Measurements from ENCODE around the gene FHIT. TPM values are rescaled to one million over a fixed set of nuclear protein-coding genes. Genes with fewer than 3 reads are reported as not detected.

FHIT gene
- total RNA-seq, 2 donors from 2014 or later: 10.4 to 15.8 TPM

DNA sequence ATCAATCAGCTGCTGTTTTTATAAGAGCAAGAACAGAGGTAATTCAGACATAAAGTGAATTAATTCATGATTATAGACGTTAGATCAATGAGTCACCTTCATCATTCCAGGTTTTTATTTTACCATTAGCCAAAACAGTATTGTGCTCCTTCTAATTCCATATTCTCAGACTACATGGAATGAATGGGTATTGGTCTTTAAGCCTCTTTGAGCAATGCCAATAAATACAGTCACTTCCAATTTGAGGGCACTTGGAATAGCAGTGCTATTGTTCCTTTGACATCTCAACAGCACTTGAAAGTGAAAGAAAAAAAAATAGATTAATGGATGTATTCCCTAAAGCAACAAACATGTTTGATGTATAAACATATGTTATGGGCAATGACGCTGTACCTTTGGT, 1370.5 kb downstream of the FHIT start:
- intact Hi-C loops (cut with DNase I): no loop called here
- Histone ChIP-seq H3K27me3 (no peaks in the 10 kb centered on the region), H3K4me3 (no peak overlapping the region), H3K4me1 (no peaks in the 10 kb centered on the region), H3K9me3 (no peaks in the 10 kb centered on the region), H3K36me3 (replicated peaks in 1 of 2; ENCODE audit: insufficient read depth in 1 of 2, low read depth in 2 of 2) (no peaks in the 10 kb centered on the region), H3K27ac (no peak overlapping the region)
- no peak for TF ChIP-seq CTCF (IDR thresholded peaks at IDR 0.05)
- no peak for TF ChIP-seq POLR2A (IDR thresholded peaks at IDR 0.05)
- 82% methylated on average over 2 of the region's 2 CpGs for WGBS, 2 donors
- DNase-seq (no peak), ATAC-seq (no peak)

DNA sequence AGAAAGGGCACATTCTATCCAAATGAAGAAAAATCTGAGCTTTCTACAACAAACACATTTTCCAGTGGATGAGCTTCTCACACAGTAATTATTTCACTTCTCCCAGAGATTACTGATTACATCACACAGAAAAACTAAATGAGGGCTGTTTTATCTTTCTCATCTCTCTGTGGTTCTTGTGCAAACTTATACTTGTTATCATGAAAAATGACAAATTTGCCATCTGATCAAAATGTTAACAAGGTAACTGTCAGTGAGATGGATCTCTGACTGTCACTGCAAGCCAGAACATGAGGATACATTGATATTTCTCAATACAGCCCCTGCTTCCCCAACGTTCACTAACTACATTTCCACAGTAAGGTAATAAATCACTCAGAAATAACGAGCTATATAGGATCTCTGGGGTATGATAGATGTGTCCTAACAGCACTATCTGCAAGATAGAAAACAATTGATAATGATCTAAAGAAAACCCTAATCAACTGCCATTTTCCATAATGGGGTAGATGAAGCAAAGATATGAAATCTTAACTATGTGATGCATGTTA, 1372.1 kb downstream of the FHIT start:
- DNase-seq: no peak
- WGBS, 2 donors: 36 to 56% methylated on average over 2 of the region's 2 CpGs
- H3K27me3 ChIP-seq: no peaks in the 10 kb centered on the region
- no peaks in the 10 kb centered on the region for H3K4me1 ChIP-seq
- TF ChIP-seq CTCF (IDR thresholded peaks at IDR 0.05) (no peak), POLR2A (IDR thresholded peaks at IDR 0.05) (no peak)
- no peaks in the 10 kb centered on the region for H3K36me3 ChIP-seq (replicated peaks in 1 of 2; ENCODE audit: insufficient read depth in 1 of 2, low read depth in 2 of 2)
- no peak for ATAC-seq
- intact Hi-C loops (cut with DNase I): no loop called here
- H3K27ac ChIP-seq: no peak overlapping the region
- no peaks in the 10 kb centered on the region for H3K9me3 ChIP-seq
- no peak overlapping the region for H3K4me3 ChIP-seq

- no peaks in the 10 kb centered on the region for H3K36me3 ChIP-seq (replicated peaks in 1 of 2; ENCODE audit: insufficient read depth in 1 of 2, low read depth in 2 of 2)
- H3K27ac ChIP-seq: no peak overlapping the region
- ATAC-seq (no peak), DNase-seq (no peak)
- intact Hi-C loops (cut with DNase I): no loop called here
- 67 to 72% methylated on average over 2 of the region's 2 CpGs for WGBS, 2 donors
- H3K4me3 ChIP-seq: no peak overlapping the region
- no peaks in the 10 kb centered on the region for H3K9me3 ChIP-seq
- no peaks in the 10 kb centered on the region for H3K4me1 ChIP-seq
- no peaks in the 10 kb centered on the region for H3K27me3 ChIP-seq
- no peak for TF ChIP-seq CTCF (IDR thresholded peaks at IDR 0.05)
- no peak for TF ChIP-seq POLR2A (IDR thresholded peaks at IDR 0.05)
Measured at GRCh38 chr3:59878038-59878427, 1373.2 kb downstream of the FHIT start.

GRCh38 chr3:59877263-59878037, 1373.8 kb downstream of the FHIT start:
- Histone ChIP-seq H3K27me3 (no peaks in the 10 kb centered on the region), H3K9me3 (no peaks in the 10 kb centered on the region), H3K36me3 (replicated peaks in 1 of 2; ENCODE audit: insufficient read depth in 1 of 2, low read depth in 2 of 2) (no peaks in the 10 kb centered on the region), H3K4me3 (no peak overlapping the region), H3K27ac (no peak overlapping the region), H3K4me1 (no peaks in the 10 kb centered on the region)
- WGBS, 2 donors: 81 to 92% methylated on average over 2 of the region's 2 CpGs
- DNase-seq (no peak), ATAC-seq (no peak)
- intact Hi-C loops (cut with DNase I): no loop called here
- TF ChIP-seq POLR2A (IDR thresholded peaks at IDR 0.05) (no peak), CTCF (IDR thresholded peaks at IDR 0.05) (no peak)
